T-cell (primary cell): ENCODE data around the gene SPRED1. TPM values are rescaled to one million over a fixed set of nuclear protein-coding genes. Genes with fewer than 3 reads are reported as not detected.
"Not testable (repeated sequence)": the region's sequence is repeated elsewhere in the genome, so short reads cannot be mapped to it uniquely, and the experiment has no call there.

Source experiments
- ATAC-seq, 4 experiments: fragments of 200-7000 bp in 3 of 4; fragments of 150-1000 bp in 1 of 4; cut with Tn5 transposase; replicated peaks in 1 of 4; 1 replicate in 3 of 4; 2 replicates in 1 of 4; pipeline ENCODE4 v1.10.0; 2021; ENCODE audit warnings: moderate library complexity in 3 of 4, mild to moderate bottlenecking in 2 of 4, moderate number of reproducible peaks in 1 of 4
- CTCF ChIA-PET, 2 donors: fragments of 300-600 bp; sonication (Branson Sonifier 250); formaldehyde crosslinking; loops; one replicate each; lab custom pipeline; 2022; ENCODE audit warnings: antibody characterized with exemption in 2 of 2; lab: Charles Lee
- POLR2A ChIA-PET, 2 donors: fragments of 300-600 bp; sonication (Branson Sonifier 250); formaldehyde crosslinking; loops; one replicate each; lab custom pipeline; 2022; ENCODE audit warnings: antibody characterized with exemption in 2 of 2; lab: Charles Lee
- DNase-seq, 35 experiments: peaks; one replicate each; pipeline versions ENCODE4 v3.0.0 to v3.0.0-alpha.2; 2013 to 2023
- H3K27ac ChIP-seq: one replicate; pipeline ENCODE4 v1.5.1; 2013; ENCODE audit warnings: low read length
- H3K27me3 ChIP-seq, 2 experiments: replicated peaks in 1 of 2; 1 replicate in 1 of 2; 2 replicates in 1 of 2; pipeline versions ENCODE4 v1.6.1 to v1.7.0; 2013; ENCODE audit warnings: low read length in 1 of 2, mixed read lengths in 1 of 2; ENCODE audit not compliant: control insufficient read depth in 2 of 2, insufficient read depth in 2 of 2; ENCODE audit errors: extremely low read depth in 1 of 2
- H3K36me3 ChIP-seq, 2 donors: 1 replicate in 1 of 2; 2 replicates in 1 of 2; pipeline versions ENCODE4 v1.6.1 to v1.7.0; 2013; ENCODE audit warnings: low read length in 1 of 2; ENCODE audit not compliant: control insufficient read depth in 2 of 2, insufficient read depth in 1 of 2; ENCODE audit errors: extremely low read depth in 1 of 2
- H3K4me1 ChIP-seq, 2 experiments: 1 replicate in 1 of 2; 2 replicates in 1 of 2; pipeline versions ENCODE4 v1.6.1 to v1.7.0; 2013; ENCODE audit warnings: low read length in 2 of 2, mixed read lengths in 1 of 2; ENCODE audit not compliant: insufficient read depth in 2 of 2, control insufficient read depth in 1 of 2; ENCODE audit errors: extremely low read depth in 1 of 2
- H3K4me3 ChIP-seq, 2 donors: 1 replicate in 1 of 2; 2 replicates in 1 of 2; pipeline versions ENCODE4 v1.5.1 to v1.7.0; 2013; ENCODE audit warnings: mild to moderate bottlenecking in 2 of 2, low read length in 1 of 2, moderate library complexity in 1 of 2; ENCODE audit not compliant: control insufficient read depth in 1 of 2; ENCODE audit errors: extremely low read depth in 1 of 2
- H3K9me3 ChIP-seq: 2 replicates; pipeline ENCODE4 v1.7.0; 2013
- H3K27ac Mint-ChIP-seq, 2 donors: one replicate each; pipeline ENCODE4 v1.8.0; 2020 to 2021; ENCODE audit warnings: mild to moderate bottlenecking in 2 of 2, mixed read lengths in 2 of 2
- H3K27me3 Mint-ChIP-seq, 2 donors: one replicate each; pipeline ENCODE4 v1.8.0; 2021 to 2022; ENCODE audit warnings: mixed read lengths in 2 of 2
- H3K36me3 Mint-ChIP-seq: one replicate; pipeline ENCODE4 v1.8.0; 2021; ENCODE audit warnings: mixed read lengths
- H3K4me1 Mint-ChIP-seq, 3 donors: one replicate each; pipeline ENCODE4 v1.8.0; 2020 to 2022; ENCODE audit warnings: mixed read lengths in 3 of 3, mild to moderate bottlenecking in 1 of 3
- H3K4me3 Mint-ChIP-seq, 3 donors: one replicate each; pipeline ENCODE4 v1.8.0; 2020 to 2022; ENCODE audit warnings: mild to moderate bottlenecking in 3 of 3, mixed read lengths in 3 of 3, moderate library complexity in 3 of 3
- H3K9me3 Mint-ChIP-seq, 3 donors: one replicate each; pipeline ENCODE4 v1.8.0; 2020 to 2022; ENCODE audit warnings: mixed read lengths in 3 of 3
- WGBS: methylation state at CpG from one replicate; pipeline ENCODE4 v1.1.5; 2013; ENCODE audit warnings: missing lambda C conversion rate; ENCODE audit not compliant: insufficient coverage; 5-methylcytosine and 5-hydroxymethylcytosine counted together
- total RNA-seq, 35 experiments: library from RNA in 6 of 35; stranded (reverse) in 6 of 35; fragments of 120-200 nt in 1 of 35; gene quantifications; one replicate each; pipeline versions ENCODE4 v1.2.1 to v1.2.4 and lab custom pipeline; 2013 to 2026

SPRED1 gene
- total RNA-seq, 5 donors from 2014 or later (not counting 1 experiment from before 2014, with no cell fraction given) = 0.13 to 0.72 (median 0.39) TPM

DNA sequence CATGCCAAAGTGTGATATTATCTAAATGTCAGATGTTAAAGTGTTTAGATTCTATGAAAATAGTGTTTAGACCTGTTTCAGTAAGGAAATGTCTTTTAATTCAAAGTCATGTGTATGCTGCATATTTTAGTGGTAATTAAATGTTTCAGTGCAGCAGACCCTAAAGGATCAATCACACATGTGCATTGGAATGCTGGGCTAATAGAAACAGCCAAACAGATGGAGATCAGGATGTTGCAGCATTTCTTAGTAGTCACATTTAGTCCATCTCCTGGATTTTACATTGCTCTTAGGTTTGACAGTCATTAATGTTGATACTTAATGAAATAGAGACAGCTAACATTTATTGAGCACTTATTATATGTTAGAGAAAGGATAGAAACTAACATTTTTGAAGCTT is 18.5 kb downstream of the SPRED1 start:
- no peaks in the 10 kb centered on the region for H3K9me3 Mint-ChIP-seq
- Histone ChIP-seq H3K4me1 (no peaks in the 10 kb centered on the region), H3K27me3 (peaks cover 0 to 2% of the 10 kb centered on the region in 2 experiments), H3K4me3 (no peak overlapping the region), H3K36me3 (no peaks in the 10 kb centered on the region), H3K27ac (no peak overlapping the region), H3K9me3 (no peaks in the 10 kb centered on the region)
- H3K36me3 Mint-ChIP-seq = no peaks in the 10 kb centered on the region
- H3K27me3 Mint-ChIP-seq = no peaks in the 10 kb centered on the region
- H3K4me1 Mint-ChIP-seq = peaks cover 2 to 5% (median 3%) of the 10 kb centered on the region in 3 donors
- H3K27ac Mint-ChIP-seq = no peak overlapping the region
- ATAC-seq (no peak), DNase-seq (no peak)
- POLR2A ChIA-PET = no interaction called here
- CTCF ChIA-PET = no interaction called here
- no peak overlapping the region for H3K4me3 Mint-ChIP-seq

DNA sequence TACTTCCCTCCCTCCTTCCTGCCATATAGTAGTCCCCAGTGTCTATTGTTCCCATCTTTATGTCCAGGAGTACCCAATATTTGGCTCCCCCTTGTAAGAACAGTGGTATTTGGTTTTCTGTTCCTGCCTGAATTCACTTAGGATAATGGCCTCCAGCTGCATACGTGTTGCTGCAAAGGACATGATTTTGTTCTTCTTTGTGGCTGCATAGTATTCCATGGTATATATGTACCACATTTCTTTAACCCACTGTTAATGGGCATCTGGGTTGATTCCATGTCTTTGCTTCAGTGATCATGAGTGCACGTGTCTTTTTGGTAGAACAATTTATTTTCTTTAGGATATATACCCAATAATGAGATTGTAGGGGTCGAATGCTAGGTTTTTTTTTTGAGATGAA is 19.3 kb downstream of the SPRED1 start:
- no peak for DNase-seq
- Histone ChIP-seq H3K9me3 (no peaks in the 10 kb centered on the region), H3K36me3 (no peaks in the 10 kb centered on the region), H3K27ac (no peak overlapping the region), H3K4me3 (no peak overlapping the region), H3K4me1 (no peaks in the 10 kb centered on the region), H3K27me3 (peaks cover 0 to 2% of the 10 kb centered on the region in 2 experiments)
- no peak for ATAC-seq
- Mint-ChIP-seq H3K9me3 (no peaks in the 10 kb centered on the region), H3K36me3 (no peaks in the 10 kb centered on the region), H3K27me3 (no peaks in the 10 kb centered on the region), H3K4me3 (no peak overlapping the region), H3K27ac (no peak overlapping the region), H3K4me1 (peaks cover 2 to 5% (median 3%) of the 10 kb centered on the region in 3 donors)
- ChIA-PET POLR2A (no interaction called here), CTCF (no interaction called here)
- no CpG with 5 or more reads among the region's 3 CpGs for WGBS

DNA sequence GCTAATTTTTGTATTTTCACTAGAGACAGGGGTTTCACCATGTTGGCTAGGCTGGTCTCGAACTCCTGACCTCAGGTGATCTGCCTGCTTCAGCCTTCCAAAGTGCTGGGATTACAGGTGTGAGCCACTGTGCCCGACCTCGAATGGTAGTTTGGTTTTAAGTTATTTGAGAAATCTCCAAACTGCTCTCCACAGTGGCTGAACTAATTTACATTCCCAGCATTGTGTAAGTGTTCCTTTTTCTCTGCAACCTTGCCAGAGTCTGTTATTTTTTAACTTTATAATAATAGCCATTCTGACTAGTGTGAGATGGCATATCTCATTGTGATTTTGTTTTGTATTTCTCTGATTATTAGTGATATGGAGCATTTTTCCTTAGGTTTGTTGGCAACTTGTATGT is 19.8 kb downstream of the SPRED1 start:
- H3K27ac ChIP-seq, H3K36me3 Mint-ChIP-seq, H3K36me3 ChIP-seq, ATAC-seq, H3K4me3 ChIP-seq, H3K27me3 ChIP-seq, H3K4me1 ChIP-seq, H3K9me3 ChIP-seq, H3K4me1 Mint-ChIP-seq, H3K27me3 Mint-ChIP-seq, POLR2A ChIA-PET, H3K9me3 Mint-ChIP-seq, H3K4me3 Mint-ChIP-seq, H3K27ac Mint-ChIP-seq, DNase-seq: not testable (repeated sequence)
- WGBS = 50% methylated on average over 1 of the region's 3 CpGs
- CTCF ChIA-PET = interaction anchor here in 1 of 2 donors (1.2 kb wide), 1 partner anchor 21 kb away, joined by 5 read pairs; no protein-coding TSS in a partner anchor

DNA sequence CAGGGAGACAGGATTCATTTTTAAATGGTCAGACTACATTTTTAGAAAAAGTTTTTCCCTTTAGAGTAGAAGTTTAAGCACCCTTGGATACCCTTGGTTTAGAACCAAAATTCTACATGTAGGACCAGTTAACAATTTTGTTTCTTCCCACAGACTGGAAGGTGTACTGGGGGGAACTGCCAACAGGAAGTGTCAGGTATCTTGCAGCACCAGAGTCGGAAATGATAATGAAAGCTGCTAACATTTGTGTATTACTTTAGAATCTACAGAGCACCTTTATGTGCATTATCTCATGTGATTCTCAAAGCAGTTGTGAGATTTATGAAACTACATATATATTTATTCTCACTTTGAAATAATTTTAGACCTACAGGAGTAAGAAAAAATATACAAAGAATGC is 21.5 kb downstream of the SPRED1 start:
- ChIA-PET CTCF (no interaction called here), POLR2A (no interaction called here)
- H3K36me3 ChIP-seq = no peaks in the 10 kb centered on the region
- H3K4me1 Mint-ChIP-seq = peaks cover 2 to 5% (median 3%) of the 10 kb centered on the region in 3 donors
- H3K4me3 ChIP-seq = no peak overlapping the region
- H3K27ac ChIP-seq = no peak overlapping the region
- H3K4me3 Mint-ChIP-seq = no peak overlapping the region
- H3K9me3 Mint-ChIP-seq = no peaks in the 10 kb centered on the region
- no CpG with 5 or more reads among the region's 1 CpG for WGBS
- peaks cover 0 to 7% of the 10 kb centered on the region in 2 experiments for H3K27me3 ChIP-seq
- H3K9me3 ChIP-seq = no peaks in the 10 kb centered on the region
- no peak overlapping the region for H3K27ac Mint-ChIP-seq
- H3K4me1 ChIP-seq = no peaks in the 10 kb centered on the region
- no peak for ATAC-seq
- peak in 1 of 35 experiments; percentile 4 for DNase-seq
- H3K27me3 Mint-ChIP-seq = peaks cover 0 to 3% of the 10 kb centered on the region in 2 donors
- no peaks in the 10 kb centered on the region for H3K36me3 Mint-ChIP-seq

DNA sequence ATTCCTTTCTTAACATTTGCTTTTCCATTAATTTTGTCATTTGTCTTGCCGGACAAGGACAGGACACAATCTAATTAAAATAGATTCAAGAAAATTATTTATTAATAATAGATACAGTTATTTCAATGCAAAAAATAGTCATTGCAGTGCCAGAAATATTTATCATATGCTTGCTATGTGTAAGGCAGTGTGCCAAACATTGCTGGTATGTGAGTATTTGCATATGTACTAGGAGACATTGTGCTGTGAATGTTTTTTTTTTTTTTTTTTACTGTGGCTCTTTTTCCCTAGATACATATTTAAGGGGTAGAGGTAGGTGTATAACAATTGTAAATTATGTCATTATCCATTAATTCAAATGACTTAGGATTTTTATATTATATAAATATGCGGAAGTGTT is 23.3 kb downstream of the SPRED1 start:
- Histone ChIP-seq H3K4me3 (no peak overlapping the region), H3K4me1 (no peaks in the 10 kb centered on the region), H3K27ac (no peak overlapping the region), H3K36me3 (no peaks in the 10 kb centered on the region), H3K9me3 (no peaks in the 10 kb centered on the region), H3K27me3 (peaks cover 0 to 4% of the 10 kb centered on the region in 2 experiments)
- H3K27me3 Mint-ChIP-seq = peaks cover 3 to 5% of the 10 kb centered on the region in 2 donors
- whole genome bisulfite sequencing = no CpG with 5 or more reads among the region's 2 CpGs
- H3K9me3 Mint-ChIP-seq = no peaks in the 10 kb centered on the region
- H3K4me1 Mint-ChIP-seq = peaks cover 2 to 5% (median 3%) of the 10 kb centered on the region in 3 donors
- DNase-seq (no peak), ATAC-seq (no peak)
- POLR2A ChIA-PET = no interaction called here
- CTCF ChIA-PET = interaction anchor here in 1 of 2 donors (0.6 kb wide), 1 partner anchor 368 kb away, joined by 5 read pairs; no protein-coding TSS in a partner anchor
- no peak overlapping the region for H3K4me3 Mint-ChIP-seq
- H3K27ac Mint-ChIP-seq = no peak overlapping the region
- no peaks in the 10 kb centered on the region for H3K36me3 Mint-ChIP-seq

DNA sequence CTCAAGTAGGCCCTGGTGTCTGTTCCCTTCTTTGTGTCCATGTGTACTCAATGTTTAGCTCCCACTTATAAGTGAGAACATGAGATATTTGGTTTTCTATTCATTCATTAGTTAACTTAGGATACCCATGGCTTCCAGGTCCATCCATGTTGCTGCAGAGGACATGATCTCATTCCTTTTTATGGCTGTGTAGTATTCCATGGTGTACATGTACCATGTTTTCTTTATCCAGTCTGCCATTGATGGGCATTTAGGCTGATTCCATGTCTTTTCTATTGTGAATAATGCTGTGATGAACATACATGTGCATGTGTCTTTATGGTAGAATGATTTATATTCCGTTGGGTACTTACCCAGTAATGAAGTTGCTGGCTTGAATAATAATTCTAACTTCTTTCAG is 24.6 kb downstream of the SPRED1 start:
- POLR2A ChIA-PET, CTCF ChIA-PET, ATAC-seq: not testable (repeated sequence)

DNA sequence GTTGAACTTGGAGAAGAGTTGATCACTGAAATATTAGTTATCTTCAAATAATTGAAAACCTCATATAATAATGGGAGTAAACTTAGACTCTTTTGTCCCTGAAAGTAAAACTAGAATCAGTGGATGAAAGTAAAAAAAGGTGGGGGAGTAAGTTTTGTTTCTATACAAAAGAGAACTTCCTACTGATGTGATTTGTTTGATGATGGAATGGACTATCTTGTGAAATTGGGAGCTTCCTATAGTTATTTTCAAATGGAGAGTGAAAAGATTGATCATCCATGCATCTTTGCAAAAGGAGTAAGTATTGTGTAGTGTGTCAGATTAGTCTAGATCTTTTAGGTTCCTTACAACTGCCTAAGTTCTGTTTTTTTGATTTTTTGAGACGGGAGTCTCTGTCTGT is 28.4 kb downstream of the SPRED1 start:
- no peak for DNase-seq
- POLR2A ChIA-PET = no interaction called here

More for the DNA sequence above, 24.6 kb downstream of the SPRED1 start:
- DNase-seq, H3K4me1 ChIP-seq, H3K27ac ChIP-seq, H3K27ac Mint-ChIP-seq, H3K27me3 ChIP-seq, H3K4me3 ChIP-seq, H3K9me3 ChIP-seq, H3K36me3 Mint-ChIP-seq, H3K9me3 Mint-ChIP-seq, H3K36me3 ChIP-seq, H3K4me1 Mint-ChIP-seq, H3K4me3 Mint-ChIP-seq: not testable (repeated sequence)
- H3K27me3 Mint-ChIP-seq = peaks cover 7 to 12% of the 10 kb centered on the region in 2 donors
- WGBS = no CpG with 5 or more reads among the region's 1 CpG

More for the DNA sequence above, 28.4 kb downstream of the SPRED1 start:
- H3K9me3 ChIP-seq = no peaks in the 10 kb centered on the region
- CTCF ChIA-PET = no interaction called here
- H3K27ac ChIP-seq = no peak overlapping the region
- WGBS = no CpG with 5 or more reads among the region's 1 CpG
- no peak for ATAC-seq
- Mint-ChIP-seq H3K36me3 (no peaks in the 10 kb centered on the region), H3K4me1 (no peaks in the 10 kb centered on the region), H3K27me3 (peaks cover 17 to 20% of the 10 kb centered on the region in 2 donors), H3K27ac (no peak overlapping the region), H3K9me3 (no peaks in the 10 kb centered on the region), H3K4me3 (no peak overlapping the region)
- no peaks in the 10 kb centered on the region for H3K36me3 ChIP-seq
- no peak overlapping the region for H3K4me3 ChIP-seq
- peaks cover 0 to 8% of the 10 kb centered on the region in 2 experiments for H3K27me3 ChIP-seq
- H3K4me1 ChIP-seq = no peaks in the 10 kb centered on the region
